Measurements from ENCODE around the gene RSPO1. TPM values are rescaled to one million over a fixed set of nuclear protein-coding genes. Genes with fewer than 3 reads are reported as not detected.

Gene RSPO1
- total RNA-seq, 1 donor from 2014 or later: 1.4 TPM

DNA sequence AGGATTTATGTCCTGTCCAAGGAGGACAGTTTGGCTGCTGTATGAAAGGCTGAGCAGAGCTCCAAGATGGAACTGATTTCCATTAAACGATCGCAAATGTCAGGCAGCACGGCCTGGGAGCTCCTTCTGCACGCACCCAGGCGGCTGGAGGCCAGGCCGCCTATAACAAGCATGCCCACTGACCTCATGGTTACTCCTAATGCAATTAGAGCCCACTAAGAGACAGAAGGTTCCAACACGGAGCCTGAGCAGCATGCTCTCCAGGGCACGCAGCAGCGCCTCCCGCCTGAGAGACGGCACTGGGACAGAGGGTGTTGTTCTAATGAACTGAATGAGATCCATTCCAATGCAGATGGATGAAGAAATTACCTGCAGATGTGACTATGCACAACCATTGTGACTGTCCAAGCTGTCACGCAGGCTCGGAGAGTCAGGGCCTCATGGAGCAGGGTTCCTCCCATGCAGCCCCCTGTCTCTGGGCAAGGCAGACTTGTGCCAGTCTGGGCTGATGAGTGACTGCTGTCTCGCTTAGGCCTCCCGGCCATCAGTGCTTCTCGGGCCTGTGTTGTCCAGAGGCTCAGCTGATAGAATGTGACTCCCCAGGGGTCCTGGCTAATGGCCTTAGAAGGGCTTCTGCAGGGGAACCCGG lies 32.5 kb upstream of the RSPO1 start:
- TF ChIP-seq, protein P1, sequence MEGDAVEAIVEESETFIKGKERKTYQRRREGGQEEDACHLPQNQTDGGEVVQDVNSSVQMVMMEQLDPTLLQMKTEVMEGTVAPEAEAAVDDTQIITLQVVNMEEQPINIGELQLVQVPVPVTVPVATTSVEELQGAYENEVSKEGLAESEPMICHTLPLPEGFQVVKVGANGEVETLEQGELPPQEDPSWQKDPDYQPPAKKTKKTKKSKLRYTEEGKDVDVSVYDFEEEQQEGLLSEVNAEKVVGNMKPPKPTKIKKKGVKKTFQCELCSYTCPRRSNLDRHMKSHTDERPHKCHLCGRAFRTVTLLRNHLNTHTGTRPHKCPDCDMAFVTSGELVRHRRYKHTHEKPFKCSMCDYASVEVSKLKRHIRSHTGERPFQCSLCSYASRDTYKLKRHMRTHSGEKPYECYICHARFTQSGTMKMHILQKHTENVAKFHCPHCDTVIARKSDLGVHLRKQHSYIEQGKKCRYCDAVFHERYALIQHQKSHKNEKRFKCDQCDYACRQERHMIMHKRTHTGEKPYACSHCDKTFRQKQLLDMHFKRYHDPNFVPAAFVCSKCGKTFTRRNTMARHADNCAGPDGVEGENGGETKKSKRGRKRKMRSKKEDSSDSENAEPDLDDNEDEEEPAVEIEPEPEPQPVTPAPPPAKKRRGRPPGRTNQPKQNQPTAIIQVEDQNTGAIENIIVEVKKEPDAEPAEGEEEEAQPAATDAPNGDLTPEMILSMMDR (conservative IDR thresholded peaks at IDR 0.05): no peak
- H3K36me3 Mint-ChIP-seq: no peaks in the 10 kb centered on the region
- H3K4me1 Mint-ChIP-seq (ENCODE audit: unreplicated experiment): peaks cover 4% of the 10 kb centered on the region
- H3K4me3 Mint-ChIP-seq: no peak overlapping the region
- H3K9me3 Mint-ChIP-seq: no peaks in the 10 kb centered on the region
- DNase-seq (ENCODE audit: extremely low spot score, unreplicated experiment): no peak
- H3K27ac Mint-ChIP-seq: no peak overlapping the region
- H3K27me3 Mint-ChIP-seq: peaks cover 29% of the 10 kb centered on the region

DNA sequence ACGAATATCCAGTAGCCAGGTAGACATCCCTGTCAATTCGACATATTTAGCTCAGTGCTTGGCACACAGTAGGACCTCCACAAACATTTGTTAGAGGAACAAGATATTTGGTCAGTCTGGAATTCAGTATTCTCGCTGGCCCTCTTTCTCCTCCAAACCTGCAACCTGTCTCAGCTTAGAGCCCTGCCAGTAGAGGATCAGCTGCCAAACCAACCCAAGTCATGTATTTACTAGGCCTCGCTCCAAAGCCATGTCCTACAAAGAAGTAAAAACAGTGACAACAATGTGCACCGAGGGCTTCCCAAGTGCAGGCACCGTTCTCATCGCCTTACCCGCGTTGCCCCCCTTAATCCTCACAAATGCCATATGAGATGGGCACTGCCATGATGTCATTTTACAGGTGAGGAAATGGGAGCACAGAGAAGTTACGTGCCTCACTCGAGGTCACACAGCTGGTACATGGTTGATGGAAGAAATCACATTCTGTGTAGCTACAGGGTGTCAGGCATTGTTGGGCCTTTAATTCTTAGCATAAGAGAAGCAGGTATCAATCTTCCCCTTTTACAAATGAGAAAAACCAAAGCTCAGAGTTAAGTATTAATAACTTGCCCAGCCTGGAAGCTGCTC lies 31.7 kb upstream of the RSPO1 start:
- H3K27me3 Mint-ChIP-seq: peaks cover 27% of the 10 kb centered on the region
- H3K9me3 Mint-ChIP-seq: no peaks in the 10 kb centered on the region
- no peak for DNase-seq (ENCODE audit: extremely low spot score, unreplicated experiment)
- no peaks in the 10 kb centered on the region for H3K36me3 Mint-ChIP-seq
- H3K27ac Mint-ChIP-seq: no peak overlapping the region
- TF ChIP-seq, protein P1 (conservative IDR thresholded peaks at IDR 0.05): no peak
- no peak overlapping the region for H3K4me3 Mint-ChIP-seq
- peaks cover 4% of the 10 kb centered on the region for H3K4me1 Mint-ChIP-seq (ENCODE audit: unreplicated experiment)

DNA sequence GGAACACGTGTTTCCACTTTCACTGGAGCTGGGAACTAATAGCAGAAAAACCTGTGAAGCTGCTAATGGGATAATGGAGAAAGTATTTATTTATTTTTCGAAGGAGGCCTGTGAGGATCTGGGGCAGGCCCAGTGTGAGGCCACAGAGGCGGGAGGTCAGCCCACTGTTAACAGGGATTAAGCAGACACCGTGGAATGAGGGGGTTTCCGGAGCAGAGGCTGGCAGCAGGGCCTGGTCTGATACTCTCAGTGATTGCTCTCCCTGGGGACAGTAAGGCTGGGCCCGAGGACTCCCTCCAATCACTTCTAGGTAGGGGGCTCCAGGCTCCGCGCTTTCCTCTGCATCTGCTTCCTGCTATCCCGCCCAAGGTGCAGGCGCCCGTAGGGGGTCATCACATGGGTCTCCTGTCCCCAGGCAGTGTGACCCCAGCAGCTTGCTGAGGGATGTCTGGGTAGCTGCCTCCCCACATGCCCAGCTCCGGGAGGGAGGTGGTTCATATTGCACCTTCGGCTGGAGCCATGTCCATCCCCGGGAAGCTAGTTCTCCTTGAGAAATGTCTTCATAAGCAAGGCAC lies 28.8 kb upstream of the RSPO1 start:
- DNase-seq (ENCODE audit: extremely low spot score, unreplicated experiment): no peak
- H3K9me3 Mint-ChIP-seq: no peaks in the 10 kb centered on the region
- H3K27me3 Mint-ChIP-seq: peaks cover 34% of the 10 kb centered on the region
- TF ChIP-seq, protein P1 (conservative IDR thresholded peaks at IDR 0.05): no peak
- no peak overlapping the region for H3K4me3 Mint-ChIP-seq
- no peak overlapping the region for H3K27ac Mint-ChIP-seq
- H3K36me3 Mint-ChIP-seq: no peaks in the 10 kb centered on the region
- peaks cover 10% of the 10 kb centered on the region for H3K4me1 Mint-ChIP-seq (ENCODE audit: unreplicated experiment)

DNA sequence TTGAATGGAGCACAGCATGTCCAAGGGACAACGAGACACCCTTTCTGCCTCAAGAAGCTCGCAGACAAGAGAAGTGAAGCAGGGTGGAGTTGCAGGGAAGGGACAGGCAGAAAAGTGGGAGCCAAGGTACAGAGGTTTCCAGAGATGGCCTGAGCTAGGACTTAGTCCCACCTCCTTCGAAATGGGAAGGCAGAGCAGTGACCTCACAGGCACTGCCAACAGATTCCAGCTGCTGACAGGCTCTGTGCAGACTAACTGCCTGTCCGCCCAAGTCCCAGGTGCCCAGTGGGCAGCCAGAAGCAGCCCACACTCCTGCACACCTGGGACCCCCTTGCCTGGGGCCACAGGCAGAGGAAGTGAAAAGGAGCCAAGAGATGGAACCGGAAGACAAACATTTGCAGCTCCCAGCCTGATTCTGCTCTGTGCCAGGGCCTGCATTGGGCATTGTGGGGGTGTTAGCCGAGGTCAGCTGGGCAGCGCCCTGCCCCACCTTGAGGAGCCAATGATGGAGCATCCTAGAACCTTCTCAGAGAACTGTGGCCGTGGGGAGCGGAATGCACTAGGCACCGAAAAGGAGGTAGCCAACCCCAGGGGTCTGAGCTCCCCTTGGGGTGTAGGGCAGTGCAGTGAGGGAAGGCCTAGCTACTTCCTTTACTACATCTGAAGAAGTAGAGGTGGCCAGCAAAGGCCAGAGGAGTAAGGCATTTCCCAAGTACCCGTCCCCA lies 27.5 kb upstream of the RSPO1 start:
- H3K27me3 Mint-ChIP-seq: peaks cover 35% of the 10 kb centered on the region
- H3K36me3 Mint-ChIP-seq: no peaks in the 10 kb centered on the region
- peaks cover 10% of the 10 kb centered on the region for H3K4me1 Mint-ChIP-seq (ENCODE audit: unreplicated experiment)
- no peak for DNase-seq (ENCODE audit: extremely low spot score, unreplicated experiment)
- no peaks in the 10 kb centered on the region for H3K9me3 Mint-ChIP-seq
- no peak overlapping the region for H3K27ac Mint-ChIP-seq
- TF ChIP-seq, protein P1 (conservative IDR thresholded peaks at IDR 0.05): no peak
- no peak overlapping the region for H3K4me3 Mint-ChIP-seq

DNA sequence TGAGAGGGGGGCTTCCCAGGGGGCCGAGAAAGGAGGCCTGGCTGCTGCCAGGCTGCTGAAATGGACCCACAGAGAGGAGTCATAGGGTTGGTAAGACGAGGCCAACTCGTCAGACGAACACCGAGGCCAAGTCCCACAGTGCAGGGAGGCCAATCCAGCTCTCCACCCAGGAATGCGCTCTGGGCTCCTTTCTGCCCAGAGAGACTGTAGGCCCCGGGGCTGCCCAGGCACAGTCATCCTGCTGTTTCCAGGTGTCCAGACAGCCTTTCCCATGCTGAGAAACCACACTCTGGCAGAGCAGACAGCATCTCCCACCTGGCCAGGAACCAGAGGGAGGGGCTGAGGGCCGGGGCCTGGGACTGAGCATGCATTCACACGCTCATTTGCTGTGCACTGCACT lies 26.7 kb upstream of the RSPO1 start:
- DNase-seq (ENCODE audit: extremely low spot score, unreplicated experiment): no peak
- TF ChIP-seq, protein P1 (conservative IDR thresholded peaks at IDR 0.05): no peak
- no peaks in the 10 kb centered on the region for H3K9me3 Mint-ChIP-seq
- no peak overlapping the region for H3K4me3 Mint-ChIP-seq
- peaks cover 30% of the 10 kb centered on the region for H3K27me3 Mint-ChIP-seq
- peaks cover 10% of the 10 kb centered on the region for H3K4me1 Mint-ChIP-seq (ENCODE audit: unreplicated experiment)
- H3K36me3 Mint-ChIP-seq: no peaks in the 10 kb centered on the region
- H3K27ac Mint-ChIP-seq: no peak overlapping the region
